IMR-90 (cell line): Measurements from ENCODE around the gene NCBP2L. TPM values are rescaled to one million over a fixed set of nuclear protein-coding genes. Genes with fewer than 3 reads are reported as not detected.

Source experiments
- ATAC-seq: fragments of 200-7000 bp; cut with Tn5 transposase; 2 replicates; pipeline ENCODE4 v1.9.1; 2020; ENCODE audit warnings: low read depth, mild to moderate bottlenecking, moderate library complexity
- BruUV-seq: library from RNA; stranded (reverse); fragments of 400-500 nt; replicated peaks from 2 replicates; lab custom pipeline; 2021; lab: Mats Ljungman, UMichigan
- CTCF ChIA-PET: fragments of 300-600 bp; formaldehyde crosslinking; extraction: SDS; loops from one replicate; lab custom pipeline; 2021; ENCODE audit warnings: antibody characterized with exemption; lab: Yijun Ruan, JAX
- POLR2A ChIA-PET: fragments of 300-600 bp; sonication (Branson Sonifier 250); formaldehyde crosslinking; loops from one replicate; lab custom pipeline; 2022; ENCODE audit warnings: antibody characterized with exemption; ENCODE audit not compliant: unreplicated experiment; lab: Charles Lee
- DNase-seq: peaks from one replicate; pipeline ENCODE4 v3.0.0; 2013
- H2AFZ ChIP-seq: replicated peaks from 2 replicates; pipeline ENCODE3; 2013; ENCODE audit warnings: low read length, mild to moderate bottlenecking; ENCODE audit not compliant: poor library complexity
- H2AK5ac ChIP-seq: 2 replicates; pipeline ENCODE4 v1.6.1; 2013; ENCODE audit warnings: low read depth, low read length, inconsistent platforms
- H2AK9ac ChIP-seq: replicated peaks from 2 replicates; pipeline ENCODE3; 2013; ENCODE audit warnings: mild to moderate bottlenecking, low read depth, low read length, moderate library complexity; ENCODE audit not compliant: poor library complexity
- H2BK120ac ChIP-seq: 2 replicates; pipeline ENCODE4 v1.6.1; 2013; ENCODE audit warnings: low read depth, low read length, inconsistent platforms
- H2BK15ac ChIP-seq: 3 replicates; pipeline ENCODE4 v1.6.1; 2013; ENCODE audit warnings: low read depth, low read length, inconsistent platforms
- H2BK20ac ChIP-seq: 2 replicates; pipeline ENCODE4 v1.6.1; 2013; ENCODE audit warnings: low read depth, mild to moderate bottlenecking, inconsistent platforms, low read length, moderate library complexity
- H2BK5ac ChIP-seq: 2 replicates; pipeline ENCODE4 v1.6.1; 2013; ENCODE audit warnings: mild to moderate bottlenecking, low read depth, low read length, inconsistent platforms; ENCODE audit not compliant: poor library complexity, severe bottlenecking
- H3K14ac ChIP-seq: replicated peaks from 2 replicates; pipeline ENCODE4 v1.6.1; 2013; ENCODE audit warnings: low read depth, low read length, inconsistent platforms
- H3K18ac ChIP-seq: 2 replicates; pipeline ENCODE4 v1.6.1; 2013; ENCODE audit warnings: low read depth, low read length, control low read depth
- H3K23ac ChIP-seq: 2 replicates; pipeline ENCODE4 v1.6.1; 2013; ENCODE audit warnings: low read depth, low read length, inconsistent platforms
- H3K27ac ChIP-seq: 2 replicates; pipeline ENCODE4 v1.5.1; 2013; ENCODE audit warnings: mild to moderate bottlenecking, control low read depth, low read length; ENCODE audit not compliant: insufficient read depth
- H3K27me3 ChIP-seq: 2 replicates; pipeline ENCODE4 v1.6.1; 2013; ENCODE audit warnings: low read length; ENCODE audit not compliant: control insufficient read depth, insufficient read depth
- H3K36me3 ChIP-seq: 2 replicates; pipeline ENCODE4 v1.6.1; 2013; ENCODE audit warnings: low read length, mixed read lengths; ENCODE audit not compliant: control insufficient read depth, insufficient read depth
- H3K4ac ChIP-seq: 2 replicates; pipeline ENCODE4 v1.6.1; 2013; ENCODE audit warnings: low read depth, low read length, inconsistent platforms
- H3K4me1 ChIP-seq: 2 replicates; pipeline ENCODE4 v1.6.1; 2013; ENCODE audit warnings: low read length, mixed read lengths; ENCODE audit not compliant: control insufficient read depth, insufficient read depth
- H3K4me2 ChIP-seq: 2 replicates; pipeline ENCODE4 v1.6.1; 2013; ENCODE audit warnings: low read depth, mild to moderate bottlenecking, control low read depth, low read length, moderate library complexity
- H3K4me3 ChIP-seq: 2 replicates; pipeline ENCODE4 v1.5.1; 2013; ENCODE audit warnings: low read depth, mild to moderate bottlenecking, control low read depth, low read length, moderate library complexity; ENCODE audit not compliant: insufficient read depth
- H3K56ac ChIP-seq: 2 replicates; pipeline ENCODE4 v1.6.1; 2013; ENCODE audit warnings: low read length, inconsistent platforms; ENCODE audit not compliant: insufficient read depth; ENCODE audit errors: extremely low read depth
- H3K79me1 ChIP-seq, 2 experiments: 2 replicates each; pipeline ENCODE4 v1.6.1; 2013; ENCODE audit warnings: low read length in 2 of 2, inconsistent platforms in 1 of 2, low read depth in 1 of 2
- H3K9ac ChIP-seq: 2 replicates; pipeline ENCODE4 v1.6.1; 2013; ENCODE audit warnings: low read depth, low read length, control low read depth
- H3K9me1 ChIP-seq: 2 replicates; pipeline ENCODE4 v1.6.1; 2013; ENCODE audit warnings: low read length, inconsistent platforms; ENCODE audit not compliant: insufficient read depth
- H3K9me3 ChIP-seq: 2 replicates; pipeline ENCODE4 v1.6.1; 2013; ENCODE audit warnings: low read length; ENCODE audit not compliant: control insufficient read depth, insufficient read depth
- H4K20me1 ChIP-seq: 2 replicates; pipeline ENCODE4 v1.6.1; 2013; ENCODE audit warnings: low read length, inconsistent platforms; ENCODE audit not compliant: insufficient read depth
- H4K5ac ChIP-seq: 2 replicates; pipeline ENCODE4 v1.6.1; 2013; ENCODE audit warnings: mild to moderate bottlenecking, low read depth, low read length, control low read depth
- H4K8ac ChIP-seq, 2 experiments: 2 replicates each; pipeline ENCODE4 v1.6.1; 2013; ENCODE audit warnings: low read depth in 2 of 2, low read length in 2 of 2, control low read depth in 1 of 2, inconsistent platforms in 1 of 2
- H4K91ac ChIP-seq: 2 replicates; pipeline ENCODE4 v1.6.1; 2013; ENCODE audit warnings: low read depth, low read length, inconsistent platforms; ENCODE audit not compliant: insufficient read depth
- BHLHE40 ChIP-seq: fragments of 150-350 bp; IDR thresholded peaks from 2 replicates; pipeline ENCODE4 v1.6.1; 2016; ENCODE audit warnings: mild to moderate bottlenecking, low read depth, low read length
- CEBPB ChIP-seq: IDR thresholded peaks from 2 replicates; pipeline ENCODE4 v1.6.1; 2012; ENCODE audit warnings: low read depth, low read length, improper control_type of control experiment
- CHD1 ChIP-seq: IDR thresholded peaks from 2 replicates; pipeline ENCODE4 v1.6.1; 2012; ENCODE audit warnings: low read depth, low read length, improper control_type of control experiment
- CTCF ChIP-seq: conservative IDR thresholded peaks from 2 replicates; pipeline ENCODE4 v1.5.1; 2012; ENCODE audit warnings: mild to moderate bottlenecking, low read depth, low read length, improper control_type of control experiment
- ELK1 ChIP-seq: fragments of 150-350 bp; IDR thresholded peaks from 2 replicates; pipeline ENCODE4 v1.6.1; 2016; ENCODE audit warnings: low read depth, mild to moderate bottlenecking, low read length, moderate library complexity, borderline replicate concordance
- FOS ChIP-seq: fragments of 150-350 bp; IDR thresholded peaks from 2 replicates; pipeline ENCODE4 v1.6.1; 2016; ENCODE audit warnings: low read depth, low read length
- MAFK ChIP-seq: IDR thresholded peaks from 2 replicates; pipeline ENCODE4 v1.6.1; 2012; ENCODE audit warnings: low read depth, low read length, improper control_type of control experiment
- MAZ ChIP-seq: IDR thresholded peaks from 2 replicates; pipeline ENCODE4 v1.6.1; 2012; ENCODE audit warnings: low read depth, mild to moderate bottlenecking, low read length, improper control_type of control experiment, moderate library complexity, borderline replicate concordance
- MXI1 ChIP-seq: IDR thresholded peaks from 2 replicates; pipeline ENCODE4 v1.6.1; 2012; ENCODE audit warnings: low read depth, mild to moderate bottlenecking, low read length, moderate library complexity, borderline replicate concordance
- NFE2L2 ChIP-seq: fragments of 150-350 bp; IDR thresholded peaks from 2 replicates; pipeline ENCODE4 v1.6.1; 2016; ENCODE audit warnings: low read depth, mild to moderate bottlenecking, low read length
- POLR2A ChIP-seq: IDR thresholded peaks from 2 replicates; pipeline ENCODE4 v1.6.1; 2012; ENCODE audit warnings: mild to moderate bottlenecking, low read depth, low read length
- RAD21 ChIP-seq: IDR thresholded peaks from 2 replicates; pipeline ENCODE4 v1.6.1; 2012; ENCODE audit warnings: low read length, improper control_type of control experiment
- SMC3 ChIP-seq: fragments of 150-350 bp; IDR thresholded peaks from 2 replicates; pipeline ENCODE4 v1.6.1; 2016; ENCODE audit warnings: low read depth, mild to moderate bottlenecking, antibody characterized with exemption, low read length, moderate library complexity
- WGBS, 2 experiments: methylation state at CpG; one replicate each; pipeline versions ENCODE4 v1.1.5 to v1.1.7; 2013; ENCODE audit warnings: missing lambda C conversion rate in 2 of 2; ENCODE audit not compliant: insufficient read length in 1 of 2; ENCODE audit errors: extremely low coverage in 2 of 2; 5-methylcytosine and 5-hydroxymethylcytosine counted together
- dilution Hi-C: fragments of 300-500 bp; cut with HindIII; formaldehyde crosslinking; loops from one replicate; pipeline ENCODE4 v1.14.3; 2018; ENCODE audit warnings: low sequenced_read_pairs; ENCODE audit not compliant: unreplicated experiment
- in situ Hi-C: fragments of 300-500 bp; cut with MboI; formaldehyde crosslinking; loops from 3 replicates; pipeline ENCODE4 v1.14.3; 2019; ENCODE audit warnings: low sequenced_read_pairs, inconsistent platforms, mixed read lengths
- intact Hi-C: fragments of 100-400 bp; cut with micrococcal nuclease; formaldehyde crosslinking; loops from 2 replicates; pipeline ENCODE4 v1.10.0; 2022
- polyA plus RNA-seq, 3 experiments: library from polyadenylated mRNA; depleted of rRNA; stranded (reverse); fragments of >200 nt; gene quantifications; 2 replicates each; pipeline ENCODE4 v1.2.3, GENCODE V29; 2012; ENCODE audit warnings: low replicate concordance in 1 of 3
- total RNA-seq: library from RNA; depleted of rRNA; stranded (reverse); fragments of >200 nt; gene quantifications from 2 replicates; pipeline ENCODE4 v1.2.3, GENCODE V29; 2012
- TF ChIP-seq, protein P1 (sequence below): fragments of 150-350 bp; IDR thresholded peaks from 2 replicates; pipeline ENCODE4 v1.6.1; 2017; ENCODE audit warnings: mild to moderate bottlenecking, antibody characterized with exemption, low read length, low read depth

NCBP2L gene
- total and polyA plus RNA-seq, 2 of the 4 experiments (the other 2 are of a cell fraction) = not detected

DNA sequence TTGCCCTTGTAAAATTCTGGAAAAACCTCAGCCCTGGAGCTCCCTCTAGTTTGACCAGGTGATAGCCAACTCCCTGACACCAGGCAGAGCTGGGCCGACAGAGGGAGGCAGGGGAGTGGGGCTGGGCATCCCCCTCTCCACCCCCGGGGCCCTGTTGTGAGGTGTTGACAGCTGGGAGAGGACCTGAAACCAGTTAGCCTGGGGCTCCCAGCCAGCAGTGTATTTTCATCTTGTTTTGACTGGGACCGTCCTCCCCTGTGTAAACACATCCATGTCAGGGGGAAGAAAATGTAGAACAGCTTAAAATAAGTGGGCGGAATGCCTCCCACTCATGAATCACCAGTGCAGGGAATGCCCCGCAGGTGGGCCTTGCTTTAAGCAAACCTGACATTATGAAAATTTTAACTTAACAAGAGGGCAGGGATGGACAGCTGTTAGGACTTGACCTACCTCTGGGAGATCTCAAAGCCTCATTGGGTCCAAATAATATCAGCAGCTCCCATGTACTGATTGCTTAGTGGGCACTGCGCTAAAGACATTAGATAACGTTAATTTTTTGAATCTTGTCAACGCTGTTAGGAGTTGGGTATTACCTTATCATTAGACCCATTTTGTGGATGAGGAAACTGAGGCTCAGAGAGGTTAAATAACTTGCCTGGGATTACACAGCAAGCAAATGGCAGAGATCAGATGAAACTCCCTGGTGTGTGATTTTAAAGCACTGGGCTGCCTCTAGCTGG is 47.8 kb upstream of the NCBP2L start:
- Histone ChIP-seq H2BK15ac (no peak overlapping the region), H3K79me1 (no peaks in the 10 kb centered on the region), H4K20me1 (no peaks in the 10 kb centered on the region), H3K23ac (no peak overlapping the region), H4K5ac (no peak overlapping the region), H4K8ac (no peak overlapping the region), H3K9ac (no peak overlapping the region), H2AFZ (no peak overlapping the region), H3K4ac (no peak overlapping the region), H2AK9ac (peak overlapping the region; percentile 15), H4K91ac (no peak overlapping the region), H2BK120ac (no peak overlapping the region), H2BK5ac (no peak overlapping the region), H3K14ac (no peak overlapping the region), H3K4me1 (peaks cover 7% of the 10 kb centered on the region), H2AK5ac (no peak overlapping the region), H3K4me3 (no peak overlapping the region), H3K9me3 (no peaks in the 10 kb centered on the region), H3K18ac (no peak overlapping the region), H3K9me1 (no peaks in the 10 kb centered on the region), H3K27me3 (peaks cover 5% of the 10 kb centered on the region), H3K56ac (no peak overlapping the region), H3K27ac (no peak overlapping the region), H2BK20ac (no peak overlapping the region), H3K36me3 (no peaks in the 10 kb centered on the region), H3K4me2 (no peak overlapping the region)
- BruUV-seq = no TSS peak
- no CpG with 5 or more reads among the region's 8 CpGs for WGBS, 2 experiments
- dilution Hi-C loops (no loop called here), in situ Hi-C loops (no loop called here), intact Hi-C loops (no loop called here)
- ChIA-PET CTCF (interaction anchor here (0.5 to 0.7 kb wide), 2 partner anchors 68 to 809 kb away, joined by 3 to 4 read pairs; partner anchors contain the start of gene CLDN2), POLR2A (no interaction called here)
- DNase-seq (no peak), ATAC-seq (no peak)
- TF ChIP-seq ELK1 (no peak), MAZ (no peak), NFE2L2 (no peak), FOS (no peak), CEBPB (no peak), MAFK (no peak), MXI1 (no peak), RAD21 (no peak), SMC3 (no peak), POLR2A (no peak), CHD1 (no peak), BHLHE40 (no peak), CTCF (no peak)
- TF ChIP-seq, protein P1, sequence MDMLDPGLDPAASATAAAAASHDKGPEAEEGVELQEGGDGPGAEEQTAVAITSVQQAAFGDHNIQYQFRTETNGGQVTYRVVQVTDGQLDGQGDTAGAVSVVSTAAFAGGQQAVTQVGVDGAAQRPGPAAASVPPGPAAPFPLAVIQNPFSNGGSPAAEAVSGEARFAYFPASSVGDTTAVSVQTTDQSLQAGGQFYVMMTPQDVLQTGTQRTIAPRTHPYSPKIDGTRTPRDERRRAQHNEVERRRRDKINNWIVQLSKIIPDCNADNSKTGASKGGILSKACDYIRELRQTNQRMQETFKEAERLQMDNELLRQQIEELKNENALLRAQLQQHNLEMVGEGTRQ = no peak
